Aorta (tissue), 5 donors: ENCODE results near the gene EDIL3. TPM values are rescaled to one million over a fixed set of nuclear protein-coding genes. Genes with fewer than 3 reads are reported as not detected.

Source experiments
- ATAC-seq: fragments of 200-7000 bp; cut with Tn5 transposase; one replicate; pipeline ENCODE4 v1.9.1; 2022; ENCODE audit warnings: moderate library complexity; ENCODE audit not compliant: low FRiP score
- DNase-seq, 2 donors: peaks; one replicate each; pipeline ENCODE4 v3.0.0-alpha.2; 2020
- H3K27ac ChIP-seq, 2 donors: one replicate each; pipeline ENCODE4 v1.5.1; 2013; ENCODE audit warnings: low read length in 2 of 2, mild to moderate bottlenecking in 2 of 2, moderate library complexity in 2 of 2, control low read depth in 1 of 2, inconsistent platforms in 1 of 2, low read depth in 1 of 2
- H3K27me3 ChIP-seq, 2 donors: one replicate each; pipeline ENCODE4 v1.6.1; 2013; ENCODE audit warnings: control low read depth in 1 of 2, low read length in 1 of 2, mild to moderate bottlenecking in 1 of 2, moderate library complexity in 1 of 2; ENCODE audit not compliant: insufficient read depth in 2 of 2, control insufficient read depth in 1 of 2
- H3K36me3 ChIP-seq, 2 donors: one replicate each; pipeline ENCODE4 v1.6.1; 2013; ENCODE audit warnings: control low read depth in 1 of 2, low read length in 1 of 2, mild to moderate bottlenecking in 1 of 2; ENCODE audit not compliant: insufficient read depth in 2 of 2, control insufficient read depth in 1 of 2
- H3K4me1 ChIP-seq, 2 donors: one replicate each; pipeline ENCODE4 v1.6.1; 2013; ENCODE audit warnings: low read length in 2 of 2, control low read depth in 1 of 2, mild to moderate bottlenecking in 1 of 2, moderate library complexity in 1 of 2; ENCODE audit not compliant: insufficient read depth in 2 of 2, control insufficient read depth in 1 of 2
- H3K4me3 ChIP-seq, 2 donors: one replicate each; pipeline ENCODE4 v1.5.1; 2013; ENCODE audit warnings: low read length in 2 of 2, control low read depth in 1 of 2, mild to moderate bottlenecking in 1 of 2
- H3K9me3 ChIP-seq: one replicate; pipeline ENCODE4 v1.6.1; 2013; ENCODE audit warnings: mild to moderate bottlenecking, low read length; ENCODE audit not compliant: control insufficient read depth
- WGBS, 2 donors: extraction: QIAGEN DNeasy Blood & Tissue Kit; methylation state at CpG; one replicate each; pipeline ENCODE4 v1.1.7; 2013; 5-methylcytosine and 5-hydroxymethylcytosine counted together
- intact Hi-C, 2 donors: fragments of 100-400 bp; cut with DNase I; formaldehyde crosslinking; loops; one replicate each; pipeline versions ENCODE4 v1.14.2 to v1.15.0; 2022
- polyA plus RNA-seq, 2 donors: library from polyadenylated mRNA; stranded (reverse); fragments of 200-250 nt; gene quantifications; one replicate each; pipeline ENCODE4 v1.2.3, GENCODE V29; 2013
- total RNA-seq, 2 donors: library from RNA; stranded (reverse); fragmentation: NEBNext Ultra II Directional; extraction: Animal tissue kit (Norgen Biotek cat#: 25700); gene quantifications; one replicate each; pipeline ENCODE4 v1.2.1, GENCODE V29; 2021
- donor health status: healthy with polysubstance abuse.
- donor health status: Bipolar disorder and iron deficiency.
- donor health status: DM: no; HTN: no; CAD: no.
- donor health status: DM: no; HTN: no; CAD: no.
- donor health status: DM: yes; HTN: yes; CAD: no.

EDIL3 gene
- total and polyA plus RNA-seq, 4 donors = 50.0 to 205 (median 122) TPM

DNA sequence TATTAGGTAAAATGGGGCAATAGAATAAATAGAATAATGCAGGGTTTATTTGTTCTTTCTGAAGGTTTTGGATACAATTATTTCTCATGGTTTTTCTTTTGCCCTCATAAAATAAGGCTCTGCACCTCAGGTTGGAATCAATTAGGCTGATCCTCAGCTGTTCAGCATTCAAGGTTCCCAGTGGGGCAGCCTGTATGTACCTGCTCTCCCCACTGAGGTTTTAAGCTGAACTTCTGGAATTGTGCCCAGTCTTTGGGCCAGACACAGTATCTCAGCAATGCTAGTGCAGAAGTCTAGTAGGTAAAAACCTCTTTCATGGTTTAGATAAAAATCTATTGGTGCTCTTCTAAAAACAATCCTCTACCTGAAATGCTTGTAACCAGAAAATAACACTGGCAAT is 98.0 kb downstream of the EDIL3 start:
- ATAC-seq (no peak), DNase-seq (no peak)
- no peaks in the 10 kb centered on the region for H3K36me3 ChIP-seq
- intact Hi-C loops = loop anchor here in 1 of 2 donors (5.0 kb wide), 1 partner anchor 96 kb away; the partner anchor contains the start of gene EDIL3
- no peaks in the 10 kb centered on the region for H3K9me3 ChIP-seq
- peaks cover 2 to 8% of the 10 kb centered on the region in 2 donors for H3K4me1 ChIP-seq
- no peak overlapping the region for H3K4me3 ChIP-seq
- no peak overlapping the region for H3K27ac ChIP-seq
- H3K27me3 ChIP-seq = no peaks in the 10 kb centered on the region

DNA sequence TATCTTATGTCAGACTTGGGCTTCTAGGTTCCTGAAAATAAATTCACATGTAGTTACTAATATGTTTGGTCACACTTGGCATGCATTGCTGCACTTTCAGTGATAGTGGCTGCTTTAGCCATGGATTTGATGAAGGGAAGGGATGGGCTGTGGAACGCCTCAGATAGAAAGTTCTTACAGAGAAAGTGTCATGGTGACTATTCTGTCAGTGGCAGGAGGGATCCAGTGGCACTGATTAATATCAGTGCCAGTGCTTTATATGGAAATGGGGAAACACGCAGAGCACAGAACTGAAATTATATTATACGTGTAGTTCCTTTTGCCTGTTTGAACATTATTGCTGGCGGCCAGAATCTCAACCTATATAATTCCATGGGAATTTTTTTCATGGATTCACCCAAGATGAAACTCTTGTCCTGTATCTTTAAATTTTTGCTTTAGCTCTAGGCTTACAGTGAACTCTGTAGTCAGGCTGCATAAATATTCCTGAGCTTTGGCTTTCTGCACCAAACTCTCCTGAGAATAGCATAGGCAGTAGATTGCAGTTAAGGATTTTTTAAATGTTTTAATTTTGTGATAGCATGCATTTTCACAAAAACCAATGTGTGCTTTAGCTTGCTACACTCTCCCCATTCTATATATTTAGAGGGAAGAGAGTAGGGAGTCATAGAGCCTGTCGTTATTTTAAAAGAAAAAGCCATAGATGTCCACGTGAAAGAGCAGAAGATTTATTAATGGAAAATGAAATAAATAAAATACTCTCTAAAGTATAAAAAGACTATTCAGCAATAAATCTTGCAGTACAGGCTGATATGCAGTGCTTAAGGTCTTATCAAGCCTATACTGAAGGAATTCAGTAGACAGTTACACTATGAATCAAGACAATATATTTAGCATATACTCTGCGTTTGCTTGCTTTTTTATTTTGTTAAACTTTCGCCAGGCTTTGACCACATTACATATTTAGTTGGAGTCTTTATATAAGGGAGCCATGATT is 98.7 kb downstream of the EDIL3 start:
- 15 to 30% methylated on average over 8 of the region's 8 CpGs for WGBS, 2 donors

DNA sequence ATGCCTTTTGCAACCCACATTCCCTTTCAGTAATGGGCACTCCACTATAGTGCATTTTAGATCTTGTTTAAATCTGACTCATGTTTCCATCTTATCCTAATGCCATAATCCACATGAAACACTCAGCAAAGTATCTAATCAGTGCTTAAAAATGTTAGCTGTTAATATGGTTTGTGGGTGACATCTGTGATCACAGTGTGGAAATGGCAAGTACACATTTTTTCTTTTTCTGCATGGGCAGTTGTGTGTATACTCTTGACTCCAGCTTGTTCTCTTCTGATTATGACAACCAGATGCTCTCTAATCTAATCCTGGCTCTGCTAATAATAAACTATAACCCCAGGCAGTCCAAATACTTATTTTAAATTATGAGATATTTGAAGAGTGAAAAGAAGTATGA is 103.3 kb downstream of the EDIL3 start:
- Histone ChIP-seq H3K4me3 (no peak overlapping the region), H3K27me3 (no peaks in the 10 kb centered on the region), H3K36me3 (no peaks in the 10 kb centered on the region), H3K4me1 (peaks cover 0 to 2% of the 10 kb centered on the region in 2 donors), H3K9me3 (no peaks in the 10 kb centered on the region), H3K27ac (no peak overlapping the region)
- DNase-seq (no peak), ATAC-seq (no peak)
- intact Hi-C loops = no loop called here

More for the DNA sequence above, 98.7 kb downstream of the EDIL3 start:
- H3K36me3 ChIP-seq = no peaks in the 10 kb centered on the region
- no peaks in the 10 kb centered on the region for H3K27me3 ChIP-seq
- ATAC-seq (no peak), DNase-seq (no peak)
- H3K27ac ChIP-seq = no peak overlapping the region
- H3K9me3 ChIP-seq = no peaks in the 10 kb centered on the region
- peak overlapping the region in 1 of 2 donors; percentile 3 for H3K4me3 ChIP-seq
- intact Hi-C loops = loop anchor here in 1 of 2 donors (5.0 kb wide), 1 partner anchor 96 kb away; the partner anchor contains the start of gene EDIL3
- H3K4me1 ChIP-seq = peaks cover 2 to 8% of the 10 kb centered on the region in 2 donors

DNA sequence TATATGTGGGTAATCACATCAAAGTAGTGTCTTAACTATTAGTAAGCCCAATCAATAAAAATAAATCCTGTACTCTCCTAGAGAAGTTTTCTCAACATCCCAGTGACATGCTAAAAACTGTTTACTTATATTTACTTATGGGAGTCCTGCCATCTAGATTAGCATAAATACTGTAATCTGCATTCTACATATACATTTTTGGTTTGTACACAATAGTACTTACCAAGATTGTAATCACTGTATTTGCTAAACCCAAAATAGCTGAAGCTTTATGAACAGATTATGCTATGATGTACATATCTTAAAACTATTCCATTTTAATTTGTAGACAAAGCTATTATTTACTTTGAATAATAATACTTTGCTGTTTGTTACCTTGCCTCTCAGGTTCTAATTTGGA is 105.4 kb downstream of the EDIL3 start:
- DNase-seq (no peak), ATAC-seq (no peak)
- H3K27me3 ChIP-seq = no peaks in the 10 kb centered on the region
- intact Hi-C loops = loop anchor here (10.0 kb wide), 2 partner anchors 176 to 186 kb away; no protein-coding TSS in a partner anchor
- H3K4me3 ChIP-seq = no peak overlapping the region
- peaks cover 0 to 2% of the 10 kb centered on the region in 2 donors for H3K4me1 ChIP-seq
- no peak overlapping the region for H3K27ac ChIP-seq
- no peaks in the 10 kb centered on the region for H3K9me3 ChIP-seq
- no peaks in the 10 kb centered on the region for H3K36me3 ChIP-seq

DNA sequence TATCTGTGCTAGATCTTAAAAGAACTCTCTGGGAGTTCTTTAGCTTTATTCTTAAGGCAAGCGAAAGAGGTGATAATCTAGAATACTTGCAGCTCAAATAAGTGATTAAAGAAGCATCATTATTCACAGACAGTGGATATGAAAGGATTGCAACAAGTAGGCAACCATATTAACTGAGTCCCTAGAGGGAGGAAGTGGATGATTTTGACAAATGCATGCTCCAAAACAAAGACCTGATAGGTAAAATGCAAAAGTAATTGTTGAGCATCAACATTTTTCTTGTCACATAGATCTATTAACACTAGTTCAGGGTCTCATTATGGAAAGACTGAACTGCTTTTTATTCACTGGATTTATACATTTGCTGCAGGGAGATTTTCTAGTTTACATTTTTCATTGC is 109.1 kb downstream of the EDIL3 start:
- WGBS, 2 donors = 96 to 100% methylated on average over 1 of the region's 1 CpG
- no peak for ATAC-seq
- peaks cover 0 to 2% of the 10 kb centered on the region in 2 donors for H3K4me1 ChIP-seq
- no peak overlapping the region for H3K4me3 ChIP-seq
- intact Hi-C loops = loop anchor here (10.0 kb wide), 2 partner anchors 179 to 189 kb away; no protein-coding TSS in a partner anchor
- H3K9me3 ChIP-seq = no peaks in the 10 kb centered on the region
- no peaks in the 10 kb centered on the region for H3K36me3 ChIP-seq
- no peaks in the 10 kb centered on the region for H3K27me3 ChIP-seq
- no peak overlapping the region for H3K27ac ChIP-seq
- no peak for DNase-seq

DNA sequence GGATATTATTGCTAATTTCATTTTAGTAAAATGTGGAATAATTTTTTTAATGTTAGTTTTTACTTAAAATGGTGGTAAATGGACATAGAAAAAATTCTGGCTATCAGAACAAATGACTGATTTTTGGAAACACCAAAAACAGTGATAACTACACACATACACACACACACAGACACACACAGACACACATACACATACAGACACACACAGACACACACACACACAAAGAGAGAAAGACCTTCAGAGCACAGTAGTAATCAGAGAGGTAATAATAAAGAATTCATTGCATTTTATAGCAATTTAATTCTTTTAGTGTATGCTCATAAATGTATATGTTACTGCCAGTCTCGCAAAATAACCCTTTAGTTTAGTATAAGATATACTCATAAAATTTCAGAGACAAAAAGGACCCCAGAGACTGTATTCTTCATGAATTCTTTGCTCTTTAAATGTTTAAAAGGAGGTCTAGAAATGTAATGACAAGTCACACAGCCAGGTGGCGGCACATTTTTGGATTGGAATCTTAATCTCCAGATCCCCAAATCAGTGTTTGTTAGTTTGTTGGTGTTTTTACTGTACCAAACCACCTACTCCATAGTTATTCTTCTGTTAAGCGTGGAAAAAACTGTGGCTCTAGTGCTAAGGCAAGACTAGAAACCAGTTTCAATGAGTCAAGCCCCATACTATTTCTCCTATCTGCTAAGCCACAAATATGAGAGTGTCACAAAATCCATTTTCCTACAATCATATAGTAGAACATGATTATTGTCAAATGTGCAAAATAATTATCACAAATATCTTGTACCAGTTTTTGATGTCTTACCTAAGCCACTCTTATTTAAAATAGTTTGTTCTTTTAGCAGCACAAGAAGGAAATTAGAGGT is 109.9 kb downstream of the EDIL3 start:
- H3K4me1 ChIP-seq = peaks cover 0 to 2% of the 10 kb centered on the region in 2 donors
- no peaks in the 10 kb centered on the region for H3K9me3 ChIP-seq
- no peaks in the 10 kb centered on the region for H3K27me3 ChIP-seq
- ATAC-seq (no peak), DNase-seq (no peak)
- H3K4me3 ChIP-seq = no peak overlapping the region
- H3K27ac ChIP-seq = no peak overlapping the region
- no peaks in the 10 kb centered on the region for H3K36me3 ChIP-seq
- WGBS, 2 donors = 61 to 72% methylated on average over 3 of the region's 3 CpGs
- intact Hi-C loops = loop anchor here (10.0 kb wide), 2 partner anchors 180 to 190 kb away; no protein-coding TSS in a partner anchor

DNA sequence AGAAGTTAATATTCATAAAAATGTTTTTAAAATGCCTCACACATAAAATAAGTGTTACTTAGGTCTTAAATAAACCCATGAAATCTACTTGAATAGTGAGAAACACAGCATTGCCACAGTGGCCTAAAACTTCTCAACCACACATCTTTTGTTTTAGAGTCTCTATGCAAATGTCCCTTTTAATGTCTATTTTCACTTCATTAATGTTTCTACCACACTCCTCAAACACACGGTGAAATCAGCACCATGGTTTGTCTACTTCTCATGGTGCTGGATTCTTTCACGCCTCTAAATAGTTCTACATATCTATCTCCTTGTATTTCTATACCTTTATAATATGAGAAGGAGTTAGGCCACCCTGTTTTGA is 111.2 kb downstream of the EDIL3 start:
- intact Hi-C loops = loop anchor here (10.0 kb wide), 2 partner anchors 181 to 191 kb away; no protein-coding TSS in a partner anchor
- no peak for DNase-seq
- no peak overlapping the region for H3K4me3 ChIP-seq
- H3K9me3 ChIP-seq = no peaks in the 10 kb centered on the region
- H3K27ac ChIP-seq = no peak overlapping the region
- H3K4me1 ChIP-seq = no peaks in the 10 kb centered on the region
- no peaks in the 10 kb centered on the region for H3K27me3 ChIP-seq
- 84 to 97% methylated on average over 2 of the region's 2 CpGs for WGBS, 2 donors
- ATAC-seq = no peak
- no peaks in the 10 kb centered on the region for H3K36me3 ChIP-seq

DNA sequence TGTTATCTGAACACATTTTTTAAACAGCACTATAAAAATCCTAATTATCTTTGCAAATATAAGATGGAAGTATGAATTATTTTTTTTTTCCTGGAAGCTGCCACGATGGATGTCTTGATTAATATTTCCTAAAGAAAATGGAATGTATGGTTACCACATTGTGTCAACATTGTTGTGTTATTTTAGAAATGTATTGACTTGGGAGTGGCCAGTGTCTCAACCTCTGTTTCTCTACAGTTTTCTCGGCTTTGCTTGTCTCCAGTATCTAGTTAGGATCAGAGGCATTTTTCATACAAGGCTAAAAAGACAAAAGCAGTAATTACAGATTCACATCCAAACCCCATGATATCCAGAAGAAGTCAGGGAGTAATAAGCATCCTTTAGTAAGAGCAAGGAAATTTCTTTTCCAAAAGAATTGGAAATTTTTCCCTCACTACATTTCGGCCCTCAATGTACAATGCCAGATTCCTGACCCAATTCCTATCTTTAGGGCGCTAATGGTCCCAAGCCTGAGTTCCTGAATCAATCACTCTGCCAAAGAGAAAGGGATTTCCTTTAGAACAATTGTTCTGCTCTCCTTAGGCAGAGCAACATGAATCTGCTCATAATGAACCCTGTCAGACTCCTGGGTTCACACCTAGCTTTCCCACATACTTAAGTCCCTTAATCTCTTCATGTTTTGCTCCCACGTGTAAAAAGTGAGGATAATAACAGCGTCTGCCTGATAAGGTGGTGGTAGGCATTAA is 111.7 kb downstream of the EDIL3 start:
- no peaks in the 10 kb centered on the region for H3K27me3 ChIP-seq
- no peaks in the 10 kb centered on the region for H3K36me3 ChIP-seq
- H3K4me1 ChIP-seq = no peaks in the 10 kb centered on the region
- intact Hi-C loops = loop anchor here (10.0 kb wide), 2 partner anchors 182 to 192 kb away; no protein-coding TSS in a partner anchor
- 57 to 64% methylated on average over 6 of the region's 6 CpGs for WGBS, 2 donors
- no peak overlapping the region for H3K4me3 ChIP-seq
- H3K9me3 ChIP-seq = no peaks in the 10 kb centered on the region
- ATAC-seq (no peak), DNase-seq (no peak)
- no peak overlapping the region for H3K27ac ChIP-seq
